ENCODE results near the gene PCNT.

- TF ChIP-seq CTCF (IDR thresholded peaks at IDR 0.05) (no peak), EP300 (IDR thresholded peaks at IDR 0.05) (no peak)
Measured at GRCh38 chr21:46366091-46366490, 42.1 kb downstream of the PCNT start.

All from tibial nerve (tissue), 4 donors.